Measurements from ENCODE around the gene CFAP299.

Gene CFAP299

GRCh38 chr4:80592950-80593349 is 257.4 kb downstream of the CFAP299 start:
- H3K27me3 ChIP-seq (replicated peaks) = no peaks in the 10 kb centered on the region
- no peak for DNase-seq
- in situ Hi-C loops (cut with HindIII; ENCODE audit: low pct_ligation_motif_present, low sequenced_read_pairs) = no loop called here
- H3K36me3 ChIP-seq (replicated peaks) = no peaks in the 10 kb centered on the region
- no peak for TF ChIP-seq CTCF (IDR thresholded peaks at IDR 0.05; ENCODE audit: low read depth, low read length, missing control alignments)
- no peak overlapping the region for H3K4me3 ChIP-seq (ENCODE audit: low read depth, low read length)
- no peak overlapping the region for H3K27ac ChIP-seq

DNA sequence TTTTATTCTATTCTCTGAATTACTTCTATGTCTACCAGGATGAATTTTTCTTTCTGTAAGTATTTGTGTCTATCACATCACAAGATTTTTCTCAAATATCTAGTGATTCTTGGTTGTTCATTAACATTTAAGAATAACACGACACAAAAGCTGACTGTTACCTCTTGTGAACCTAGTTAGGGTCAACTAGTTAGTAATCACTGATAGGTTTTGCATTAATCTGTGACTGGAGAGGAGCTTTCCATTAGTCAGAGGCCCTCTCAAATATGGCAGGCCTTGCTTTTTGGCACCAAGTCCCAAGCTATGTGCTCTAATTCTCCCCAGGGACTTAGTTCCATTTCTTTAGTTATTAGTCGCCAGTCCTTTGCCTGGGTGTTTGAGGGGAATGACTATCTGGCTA is 259.2 kb downstream of the CFAP299 start:
- in situ Hi-C loops (cut with HindIII; ENCODE audit: low pct_ligation_motif_present, low sequenced_read_pairs) = no loop called here
- Histone ChIP-seq H3K4me3 (ENCODE audit: low read depth, low read length) (no peak overlapping the region), H3K27me3 (replicated peaks) (no peaks in the 10 kb centered on the region), H3K27ac (no peak overlapping the region), H3K36me3 (replicated peaks) (no peaks in the 10 kb centered on the region)
- DNase-seq = no peak
- no peak for TF ChIP-seq CTCF (IDR thresholded peaks at IDR 0.05; ENCODE audit: low read depth, low read length, missing control alignments)

DNA sequence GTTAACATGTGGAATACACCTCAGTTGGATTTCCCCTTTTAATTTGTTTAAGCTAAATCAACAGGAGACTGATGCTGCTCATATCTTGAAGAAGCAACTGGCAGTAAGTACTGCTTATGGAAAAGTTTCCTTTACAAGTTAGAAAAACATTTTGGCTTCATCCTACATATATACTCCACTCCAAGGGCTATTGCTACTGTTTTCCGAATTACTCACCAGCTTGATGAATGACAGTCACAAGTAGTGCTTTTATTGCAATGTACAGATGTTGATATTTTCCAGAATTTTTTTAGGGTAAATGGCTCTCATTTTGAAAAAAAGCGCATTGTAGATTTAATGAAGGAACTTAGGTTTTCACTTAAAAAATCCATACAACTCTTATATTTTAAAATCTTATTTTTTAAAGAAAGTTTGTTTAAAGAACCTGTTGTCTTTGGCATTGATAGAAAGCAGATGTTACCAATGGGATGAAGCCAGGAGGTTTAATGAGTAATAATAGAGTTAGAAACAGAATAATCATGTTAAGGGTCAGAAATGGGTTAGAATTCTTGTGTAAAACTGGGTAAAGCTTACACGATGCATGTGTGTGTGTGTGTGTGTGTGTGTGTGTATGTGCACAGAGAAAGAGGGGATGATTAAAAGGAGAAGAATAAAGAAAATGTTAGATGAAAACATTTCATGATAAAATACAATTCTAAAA is 272.9 kb downstream of the CFAP299 start:
- Histone ChIP-seq H3K36me3 (replicated peaks) (no peaks in the 10 kb centered on the region), H3K4me3 (ENCODE audit: low read depth, low read length) (no peak overlapping the region), H3K27me3 (replicated peaks) (peaks cover under 1% of the 10 kb centered on the region), H3K27ac (no peak overlapping the region)
- TF ChIP-seq CTCF (IDR thresholded peaks at IDR 0.05; ENCODE audit: low read depth, low read length, missing control alignments) = no peak
- in situ Hi-C loops (cut with HindIII; ENCODE audit: low pct_ligation_motif_present, low sequenced_read_pairs) = no loop called here
- DNase-seq = no peak

GRCh38 chr4:80610199-80610598 is 274.7 kb downstream of the CFAP299 start:
- Histone ChIP-seq H3K27me3 (replicated peaks) (peaks cover 2% of the 10 kb centered on the region), H3K27ac (no peak overlapping the region), H3K36me3 (replicated peaks) (no peaks in the 10 kb centered on the region), H3K4me3 (ENCODE audit: low read depth, low read length) (no peak overlapping the region)
- no peak for DNase-seq
- in situ Hi-C loops (cut with HindIII; ENCODE audit: low pct_ligation_motif_present, low sequenced_read_pairs) = no loop called here
- no peak for TF ChIP-seq CTCF (IDR thresholded peaks at IDR 0.05; ENCODE audit: low read depth, low read length, missing control alignments)

DNA sequence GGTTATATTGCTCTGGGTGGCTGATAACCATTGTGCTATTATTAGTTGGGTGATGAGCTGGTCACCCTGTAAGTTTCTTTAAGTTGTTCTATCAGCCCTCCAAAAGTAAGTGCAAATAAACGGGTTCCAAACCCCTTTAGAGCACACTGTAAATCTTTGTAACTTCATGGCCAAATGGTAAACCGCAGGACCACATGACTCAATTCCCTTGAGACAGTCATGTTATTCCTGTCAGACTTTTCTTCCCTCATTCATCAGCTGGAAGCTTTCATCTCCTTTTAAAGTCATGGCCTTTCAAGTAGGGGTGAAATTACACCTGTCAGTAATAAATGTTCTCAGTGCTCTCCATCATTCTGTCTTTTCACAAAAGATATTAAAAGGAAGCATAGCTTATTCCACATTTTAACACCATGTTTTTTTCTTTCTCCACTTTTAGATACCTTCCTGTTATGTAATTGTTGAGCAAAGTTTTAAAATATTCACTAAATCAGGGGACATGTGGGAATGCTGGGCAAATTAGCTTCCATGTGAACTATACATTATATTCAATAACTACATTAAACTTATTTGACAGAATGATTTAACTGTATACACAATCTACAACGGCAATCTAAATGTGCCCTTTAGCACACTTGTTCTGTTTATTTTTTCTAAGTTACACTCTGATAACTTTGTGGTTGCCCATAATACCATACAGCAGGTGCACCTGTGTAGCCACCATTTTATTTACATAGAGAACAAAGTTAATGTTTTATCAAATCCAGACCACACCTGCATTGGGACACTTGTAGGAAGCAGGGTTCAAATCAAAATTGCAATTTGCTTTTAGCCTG is 275.5 kb downstream of the CFAP299 start:
- DNase-seq = peak; percentile 27
- peaks cover 2% of the 10 kb centered on the region for H3K27me3 ChIP-seq (replicated peaks)
- TF ChIP-seq CTCF (IDR thresholded peaks at IDR 0.05; ENCODE audit: low read depth, low read length, missing control alignments) = no peak
- no peaks in the 10 kb centered on the region for H3K36me3 ChIP-seq (replicated peaks)
- in situ Hi-C loops (cut with HindIII; ENCODE audit: low pct_ligation_motif_present, low sequenced_read_pairs) = no loop called here
- no peak overlapping the region for H3K4me3 ChIP-seq (ENCODE audit: low read depth, low read length)
- H3K27ac ChIP-seq = no peak overlapping the region

Measured in brain microvascular endothelial cell (primary cell).